ENCODE results near the gene NLRP14.

NLRP14 gene

DNA sequence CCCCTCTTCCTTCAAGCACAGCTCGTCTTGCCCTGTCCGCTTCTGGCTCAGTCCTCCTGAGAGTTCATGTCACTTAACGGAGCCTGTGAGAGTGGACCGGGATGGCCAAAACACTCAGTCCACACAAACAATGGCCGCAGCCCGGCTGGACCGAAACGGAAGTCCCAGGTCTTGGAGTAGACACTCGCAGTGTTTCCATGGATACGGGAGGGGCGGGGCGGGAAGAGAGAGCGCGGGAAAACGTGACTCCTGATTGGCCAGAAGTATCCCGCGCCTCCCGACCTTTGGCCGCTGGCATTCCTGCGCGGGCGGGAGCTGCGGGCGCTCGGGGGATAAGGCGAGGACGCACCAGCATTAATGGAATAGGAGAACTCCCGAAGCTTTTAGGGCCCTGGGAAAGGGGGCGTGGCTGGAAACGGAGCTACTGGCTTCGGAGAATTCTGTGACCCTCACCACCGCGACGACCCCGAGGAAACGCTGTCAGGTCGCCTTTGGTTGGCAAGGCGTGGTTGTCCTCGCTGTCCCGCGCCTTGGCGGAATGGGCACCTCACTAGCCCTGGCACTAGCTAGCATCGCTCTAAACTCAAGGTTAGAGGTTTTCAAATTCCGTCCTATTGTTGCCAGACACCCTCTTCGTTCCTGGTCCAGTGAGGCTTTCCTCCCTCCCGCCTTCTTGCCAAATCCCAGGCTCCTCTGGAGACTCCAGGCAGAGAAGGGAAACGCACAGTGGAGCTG lies at the start of gene NLRP14, which contains the start of gene ZNF214:
TSS of gene NLRP14 (plus strand) at position 297 of the 735 bp plus-strand sequence. CDS start 18,108 bp downstream, outside the sequence.
TSS of gene ZNF214 (minus strand) at position 164 of the 735 bp plus-strand sequence. CDS start 17,511 bp downstream, outside the sequence.
- Histone ChIP-seq H3F3A (ENCODE audit: low read depth) (no peaks in the 10 kb centered on the region), H3K79me2 (ENCODE audit: insufficient read depth, low read length) (no peaks in the 10 kb centered on the region), H2AFZ (ENCODE audit: low read length) (no peak within 1 kb of the TSS), H4K20me1 (ENCODE audit: insufficient read depth, low read length, poor library complexity, severe bottlenecking) (no peaks in the 10 kb centered on the region), H3K4me3 (ENCODE audit: low read length, poor library complexity, severe bottlenecking) (no peak within 1 kb of the TSS), H3K4me2 (ENCODE audit: low read depth, low read length, poor library complexity, severe bottlenecking) (no peak within 1 kb of the TSS), H3K36me3 (ENCODE audit: insufficient read depth, low read length) (no peaks in the 10 kb centered on the region), H3K4me1 (ENCODE audit: insufficient read depth, low read length, poor library complexity, severe bottlenecking) (no peaks in the 10 kb centered on the region), H3K27me3 (ENCODE audit: insufficient read depth, low read length, poor library complexity, severe bottlenecking) (no peaks in the 10 kb centered on the region), H3K9ac (ENCODE audit: low read depth, low read length, poor library complexity, severe bottlenecking) (no peak within 1 kb of the TSS), H3K9me2 (replicated peaks; ENCODE audit: low read depth, low read length) (no peaks in the 10 kb centered on the region), H3K9me3 (ENCODE audit: insufficient read depth, low read depth, low read length) (no peaks in the 10 kb centered on the region)
- TF ChIP-seq CTCF (conservative IDR thresholded peaks at IDR 0.05; ENCODE audit: low read length): no peak
- no peak for TF ChIP-seq EZH2phosphoT487 (IDR thresholded peaks at IDR 0.05; ENCODE audit: borderline replicate concordance)

GRCh38 chr11:6979365-6979764 lies 40.9 kb upstream of the NLRP14 start:
- Histone ChIP-seq H3K4me2 (ENCODE audit: low read depth, low read length, poor library complexity, severe bottlenecking) (no peak overlapping the region), H3K4me1 (ENCODE audit: insufficient read depth, low read length, poor library complexity, severe bottlenecking) (no peaks in the 10 kb centered on the region), H3K4me3 (ENCODE audit: low read length, poor library complexity, severe bottlenecking) (no peak overlapping the region), H3K9ac (ENCODE audit: low read depth, low read length, poor library complexity, severe bottlenecking) (no peak overlapping the region), H3K9me2 (replicated peaks; ENCODE audit: low read depth, low read length) (no peaks in the 10 kb centered on the region), H4K20me1 (ENCODE audit: insufficient read depth, low read length, poor library complexity, severe bottlenecking) (no peaks in the 10 kb centered on the region), H2AFZ (ENCODE audit: low read length) (no peak overlapping the region), H3K36me3 (ENCODE audit: insufficient read depth, low read length) (no peaks in the 10 kb centered on the region), H3K27me3 (ENCODE audit: insufficient read depth, low read length, poor library complexity, severe bottlenecking) (no peaks in the 10 kb centered on the region), H3F3A (ENCODE audit: low read depth) (no peaks in the 10 kb centered on the region), H3K9me3 (ENCODE audit: insufficient read depth, low read depth, low read length) (no peaks in the 10 kb centered on the region), H3K79me2 (ENCODE audit: insufficient read depth, low read length) (no peaks in the 10 kb centered on the region)
- TF ChIP-seq EZH2phosphoT487 (IDR thresholded peaks at IDR 0.05; ENCODE audit: borderline replicate concordance) (no peak), CTCF (conservative IDR thresholded peaks at IDR 0.05; ENCODE audit: low read length) (no peak)

- H4K20me1 ChIP-seq (ENCODE audit: insufficient read depth, low read length, poor library complexity, severe bottlenecking): no peaks in the 10 kb centered on the region
- H3F3A ChIP-seq (ENCODE audit: low read depth): no peaks in the 10 kb centered on the region
- H3K4me3 ChIP-seq (ENCODE audit: low read length, poor library complexity, severe bottlenecking): no peak overlapping the region
- no peaks in the 10 kb centered on the region for H3K9me2 ChIP-seq (replicated peaks; ENCODE audit: low read depth, low read length)
- H3K4me1 ChIP-seq (ENCODE audit: insufficient read depth, low read length, poor library complexity, severe bottlenecking): no peaks in the 10 kb centered on the region
- H3K27me3 ChIP-seq (ENCODE audit: insufficient read depth, low read length, poor library complexity, severe bottlenecking): no peaks in the 10 kb centered on the region
- TF ChIP-seq CTCF (conservative IDR thresholded peaks at IDR 0.05; ENCODE audit: low read length) (no peak), EZH2phosphoT487 (IDR thresholded peaks at IDR 0.05; ENCODE audit: borderline replicate concordance) (no peak)
- no peaks in the 10 kb centered on the region for H3K36me3 ChIP-seq (ENCODE audit: insufficient read depth, low read length)
- no peak overlapping the region for H3K4me2 ChIP-seq (ENCODE audit: low read depth, low read length, poor library complexity, severe bottlenecking)
- no peak overlapping the region for H3K9ac ChIP-seq (ENCODE audit: low read depth, low read length, poor library complexity, severe bottlenecking)
- H2AFZ ChIP-seq (ENCODE audit: low read length): no peak overlapping the region
- no peaks in the 10 kb centered on the region for H3K79me2 ChIP-seq (ENCODE audit: insufficient read depth, low read length)
- no peaks in the 10 kb centered on the region for H3K9me3 ChIP-seq (ENCODE audit: insufficient read depth, low read depth, low read length)
Measured at GRCh38 chr11:6986487-6986886, 33.8 kb upstream of the NLRP14 start.

All from Loucy (cell line).